IMR-90 (cell line): ENCODE results near the gene PRM3. TPM values are rescaled to one million over a fixed set of nuclear protein-coding genes. Genes with fewer than 3 reads are reported as not detected.

Source experiments
- ATAC-seq: fragments of 200-7000 bp; cut with Tn5 transposase; 2 replicates; pipeline ENCODE4 v1.9.1; 2020; ENCODE audit warnings: low read depth, mild to moderate bottlenecking, moderate library complexity
- BruUV-seq: library from RNA; stranded (reverse); fragments of 400-500 nt; replicated peaks from 2 replicates; lab custom pipeline; 2021; lab: Mats Ljungman, UMichigan
- CTCF ChIA-PET: fragments of 300-600 bp; formaldehyde crosslinking; extraction: SDS; loops from one replicate; lab custom pipeline; 2021; ENCODE audit warnings: antibody characterized with exemption; lab: Yijun Ruan, JAX
- POLR2A ChIA-PET: fragments of 300-600 bp; sonication (Branson Sonifier 250); formaldehyde crosslinking; loops from one replicate; lab custom pipeline; 2022; ENCODE audit warnings: antibody characterized with exemption; ENCODE audit not compliant: unreplicated experiment; lab: Charles Lee
- DNase-seq: peaks from one replicate; pipeline ENCODE4 v3.0.0; 2013
- H2AFZ ChIP-seq: replicated peaks from 2 replicates; pipeline ENCODE3; 2013; ENCODE audit warnings: low read length, mild to moderate bottlenecking; ENCODE audit not compliant: poor library complexity
- H2AK5ac ChIP-seq: 2 replicates; pipeline ENCODE4 v1.6.1; 2013; ENCODE audit warnings: low read depth, low read length, inconsistent platforms
- H2AK9ac ChIP-seq: replicated peaks from 2 replicates; pipeline ENCODE3; 2013; ENCODE audit warnings: mild to moderate bottlenecking, low read depth, low read length, moderate library complexity; ENCODE audit not compliant: poor library complexity
- H2BK120ac ChIP-seq: 2 replicates; pipeline ENCODE4 v1.6.1; 2013; ENCODE audit warnings: low read depth, low read length, inconsistent platforms
- H2BK15ac ChIP-seq: 3 replicates; pipeline ENCODE4 v1.6.1; 2013; ENCODE audit warnings: low read depth, low read length, inconsistent platforms
- H2BK20ac ChIP-seq: 2 replicates; pipeline ENCODE4 v1.6.1; 2013; ENCODE audit warnings: low read depth, mild to moderate bottlenecking, inconsistent platforms, low read length, moderate library complexity
- H2BK5ac ChIP-seq: 2 replicates; pipeline ENCODE4 v1.6.1; 2013; ENCODE audit warnings: mild to moderate bottlenecking, low read depth, low read length, inconsistent platforms; ENCODE audit not compliant: poor library complexity, severe bottlenecking
- H3K14ac ChIP-seq: replicated peaks from 2 replicates; pipeline ENCODE4 v1.6.1; 2013; ENCODE audit warnings: low read depth, low read length, inconsistent platforms
- H3K18ac ChIP-seq: 2 replicates; pipeline ENCODE4 v1.6.1; 2013; ENCODE audit warnings: low read depth, low read length, control low read depth
- H3K23ac ChIP-seq: 2 replicates; pipeline ENCODE4 v1.6.1; 2013; ENCODE audit warnings: low read depth, low read length, inconsistent platforms
- H3K27ac ChIP-seq: 2 replicates; pipeline ENCODE4 v1.5.1; 2013; ENCODE audit warnings: mild to moderate bottlenecking, control low read depth, low read length; ENCODE audit not compliant: insufficient read depth
- H3K27me3 ChIP-seq: 2 replicates; pipeline ENCODE4 v1.6.1; 2013; ENCODE audit warnings: low read length; ENCODE audit not compliant: control insufficient read depth, insufficient read depth
- H3K36me3 ChIP-seq: 2 replicates; pipeline ENCODE4 v1.6.1; 2013; ENCODE audit warnings: low read length, mixed read lengths; ENCODE audit not compliant: control insufficient read depth, insufficient read depth
- H3K4ac ChIP-seq: 2 replicates; pipeline ENCODE4 v1.6.1; 2013; ENCODE audit warnings: low read depth, low read length, inconsistent platforms
- H3K4me1 ChIP-seq: 2 replicates; pipeline ENCODE4 v1.6.1; 2013; ENCODE audit warnings: low read length, mixed read lengths; ENCODE audit not compliant: control insufficient read depth, insufficient read depth
- H3K4me2 ChIP-seq: 2 replicates; pipeline ENCODE4 v1.6.1; 2013; ENCODE audit warnings: low read depth, mild to moderate bottlenecking, control low read depth, low read length, moderate library complexity
- H3K4me3 ChIP-seq: 2 replicates; pipeline ENCODE4 v1.5.1; 2013; ENCODE audit warnings: low read depth, mild to moderate bottlenecking, control low read depth, low read length, moderate library complexity; ENCODE audit not compliant: insufficient read depth
- H3K56ac ChIP-seq: 2 replicates; pipeline ENCODE4 v1.6.1; 2013; ENCODE audit warnings: low read length, inconsistent platforms; ENCODE audit not compliant: insufficient read depth; ENCODE audit errors: extremely low read depth
- H3K79me1 ChIP-seq, 2 experiments: 2 replicates each; pipeline ENCODE4 v1.6.1; 2013; ENCODE audit warnings: low read length in 2 of 2, inconsistent platforms in 1 of 2, low read depth in 1 of 2
- H3K9ac ChIP-seq: 2 replicates; pipeline ENCODE4 v1.6.1; 2013; ENCODE audit warnings: low read depth, low read length, control low read depth
- H3K9me1 ChIP-seq: 2 replicates; pipeline ENCODE4 v1.6.1; 2013; ENCODE audit warnings: low read length, inconsistent platforms; ENCODE audit not compliant: insufficient read depth
- H3K9me3 ChIP-seq: 2 replicates; pipeline ENCODE4 v1.6.1; 2013; ENCODE audit warnings: low read length; ENCODE audit not compliant: control insufficient read depth, insufficient read depth
- H4K20me1 ChIP-seq: 2 replicates; pipeline ENCODE4 v1.6.1; 2013; ENCODE audit warnings: low read length, inconsistent platforms; ENCODE audit not compliant: insufficient read depth
- H4K5ac ChIP-seq: 2 replicates; pipeline ENCODE4 v1.6.1; 2013; ENCODE audit warnings: mild to moderate bottlenecking, low read depth, low read length, control low read depth
- H4K8ac ChIP-seq, 2 experiments: 2 replicates each; pipeline ENCODE4 v1.6.1; 2013; ENCODE audit warnings: low read depth in 2 of 2, low read length in 2 of 2, control low read depth in 1 of 2, inconsistent platforms in 1 of 2
- H4K91ac ChIP-seq: 2 replicates; pipeline ENCODE4 v1.6.1; 2013; ENCODE audit warnings: low read depth, low read length, inconsistent platforms; ENCODE audit not compliant: insufficient read depth
- CTCF ChIP-seq: conservative IDR thresholded peaks from 2 replicates; pipeline ENCODE4 v1.5.1; 2012; ENCODE audit warnings: mild to moderate bottlenecking, low read depth, low read length, improper control_type of control experiment
- ELK1 ChIP-seq: fragments of 150-350 bp; IDR thresholded peaks from 2 replicates; pipeline ENCODE4 v1.6.1; 2016; ENCODE audit warnings: low read depth, mild to moderate bottlenecking, low read length, moderate library complexity, borderline replicate concordance
- FOS ChIP-seq: fragments of 150-350 bp; IDR thresholded peaks from 2 replicates; pipeline ENCODE4 v1.6.1; 2016; ENCODE audit warnings: low read depth, low read length
- MAZ ChIP-seq: IDR thresholded peaks from 2 replicates; pipeline ENCODE4 v1.6.1; 2012; ENCODE audit warnings: low read depth, mild to moderate bottlenecking, low read length, improper control_type of control experiment, moderate library complexity, borderline replicate concordance
- MXI1 ChIP-seq: IDR thresholded peaks from 2 replicates; pipeline ENCODE4 v1.6.1; 2012; ENCODE audit warnings: low read depth, mild to moderate bottlenecking, low read length, moderate library complexity, borderline replicate concordance
- RAD21 ChIP-seq: IDR thresholded peaks from 2 replicates; pipeline ENCODE4 v1.6.1; 2012; ENCODE audit warnings: low read length, improper control_type of control experiment
- RCOR1 ChIP-seq: IDR thresholded peaks from 2 replicates; pipeline ENCODE4 v1.6.1; 2012; ENCODE audit warnings: mild to moderate bottlenecking, low read length, improper control_type of control experiment; ENCODE audit not compliant: insufficient replicate concordance
- RFX5 ChIP-seq: IDR thresholded peaks from 2 replicates; pipeline ENCODE4 v1.8.0; 2012; ENCODE audit warnings: low read depth, mild to moderate bottlenecking, low read length, moderate library complexity
- WGBS, 2 experiments: methylation state at CpG; one replicate each; pipeline versions ENCODE4 v1.1.5 to v1.1.7; 2013; ENCODE audit warnings: missing lambda C conversion rate in 2 of 2; ENCODE audit not compliant: insufficient read length in 1 of 2; ENCODE audit errors: extremely low coverage in 2 of 2; 5-methylcytosine and 5-hydroxymethylcytosine counted together
- dilution Hi-C: fragments of 300-500 bp; cut with HindIII; formaldehyde crosslinking; loops from one replicate; pipeline ENCODE4 v1.14.3; 2018; ENCODE audit warnings: low sequenced_read_pairs; ENCODE audit not compliant: unreplicated experiment
- in situ Hi-C: fragments of 300-500 bp; cut with MboI; formaldehyde crosslinking; loops from 3 replicates; pipeline ENCODE4 v1.14.3; 2019; ENCODE audit warnings: low sequenced_read_pairs, inconsistent platforms, mixed read lengths
- intact Hi-C: fragments of 100-400 bp; cut with micrococcal nuclease; formaldehyde crosslinking; loops from 2 replicates; pipeline ENCODE4 v1.10.0; 2022
- polyA plus RNA-seq, 3 experiments: library from polyadenylated mRNA; depleted of rRNA; stranded (reverse); fragments of >200 nt; gene quantifications; 2 replicates each; pipeline ENCODE4 v1.2.3, GENCODE V29; 2012; ENCODE audit warnings: low replicate concordance in 1 of 3
- total RNA-seq: library from RNA; depleted of rRNA; stranded (reverse); fragments of >200 nt; gene quantifications from 2 replicates; pipeline ENCODE4 v1.2.3, GENCODE V29; 2012
- TF ChIP-seq, protein P1 (sequence below): fragments of 150-350 bp; IDR thresholded peaks from 2 replicates; pipeline ENCODE4 v1.6.1; 2017; ENCODE audit warnings: mild to moderate bottlenecking, antibody characterized with exemption, low read length, low read depth

Gene PRM3
- total and polyA plus RNA-seq, 2 of the 4 experiments (the other 2 are of a cell fraction) = not detected

- WGBS, 2 experiments = 82% methylated on average over 5 of the region's 5 CpGs; no CpG with 5 or more reads in 1 of the 2 experiments
- Histone ChIP-seq H2BK5ac (no peak overlapping the region), H3K36me3 (no peaks in the 10 kb centered on the region), H4K8ac (no peak overlapping the region), H3K4me1 (peaks cover 7% of the 10 kb centered on the region; the same call in 1 of the 2 replicates), H2AFZ (no peak overlapping the region), H3K4me2 (no peak overlapping the region), H2AK9ac (no peak overlapping the region), H3K4me3 (no peak overlapping the region), H3K9me1 (0 out of 2 replicates have a peak, but pooled peaks cover 4% of the 10 kb centered on the region), H4K91ac (no peak overlapping the region), H4K20me1 (no peaks in the 10 kb centered on the region), H3K9me3 (no peaks in the 10 kb centered on the region), H3K9ac (no peak overlapping the region), H3K18ac (no peak overlapping the region), H2BK15ac (no peak overlapping the region), H2AK5ac (no peak overlapping the region), H2BK20ac (no peak overlapping the region), H3K79me1 (no peaks in the 10 kb centered on the region), H3K27ac (no peak overlapping the region), H4K5ac (no peak overlapping the region), H3K4ac (no peak overlapping the region), H3K14ac (no peak overlapping the region), H3K27me3 (no peaks in the 10 kb centered on the region), H2BK120ac (no peak overlapping the region), H3K56ac (no peak overlapping the region), H3K23ac (no peak overlapping the region)
- dilution Hi-C loops = no loop called here
- no TSS peak for BruUV-seq
- TF ChIP-seq FOS = no peak
- TF ChIP-seq RAD21 = no peak
- TF ChIP-seq, protein P1, sequence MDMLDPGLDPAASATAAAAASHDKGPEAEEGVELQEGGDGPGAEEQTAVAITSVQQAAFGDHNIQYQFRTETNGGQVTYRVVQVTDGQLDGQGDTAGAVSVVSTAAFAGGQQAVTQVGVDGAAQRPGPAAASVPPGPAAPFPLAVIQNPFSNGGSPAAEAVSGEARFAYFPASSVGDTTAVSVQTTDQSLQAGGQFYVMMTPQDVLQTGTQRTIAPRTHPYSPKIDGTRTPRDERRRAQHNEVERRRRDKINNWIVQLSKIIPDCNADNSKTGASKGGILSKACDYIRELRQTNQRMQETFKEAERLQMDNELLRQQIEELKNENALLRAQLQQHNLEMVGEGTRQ = no peak
- no peak for TF ChIP-seq MAZ
- TF ChIP-seq RFX5 = no peak
- no peak for TF ChIP-seq RCOR1
- TF ChIP-seq CTCF = no peak
- no peak for TF ChIP-seq ELK1
- no peak for TF ChIP-seq MXI1
- no peak for DNase-seq
- POLR2A ChIA-PET = no interaction called here
- CTCF ChIA-PET = no interaction called here
- ATAC-seq = no peak
- in situ Hi-C loops = no loop called here
- intact Hi-C loops = no loop called here
These were observed 48.2 kb upstream of the PRM3 start for GRCh38 chr16:11321662-11322061.
